ENCODE data around the gene DNAJB14.

DNA sequence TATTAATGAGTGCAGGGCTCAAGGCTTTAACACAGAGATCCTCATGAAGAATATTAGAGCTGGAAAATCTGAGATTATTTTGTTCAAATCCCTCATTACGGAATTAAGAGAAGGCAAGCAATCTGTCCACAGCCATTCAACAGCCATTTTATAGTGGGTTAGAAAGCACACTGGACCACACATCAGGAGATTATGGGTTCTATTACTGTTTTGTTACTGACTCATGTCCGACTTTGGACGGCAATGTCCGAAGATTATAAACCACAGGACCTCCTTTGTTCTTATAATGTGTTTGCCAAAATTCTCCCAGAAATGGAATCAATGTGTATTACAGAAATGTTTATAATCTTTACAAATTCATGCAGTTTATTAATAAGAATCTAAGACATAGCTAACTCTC is 60.3 kb downstream of the DNAJB14 start:
- TF ChIP-seq CTCF (IDR thresholded peaks at IDR 0.05; ENCODE audit: borderline replicate concordance, extremely low read depth, low read length, poor library complexity, severe bottlenecking) (no peak), EZH2 (IDR thresholded peaks at IDR 0.05; ENCODE audit: borderline replicate concordance, low read depth, low read length, severe bottlenecking) (no peak)
